HEK293T (cell line): Measurements from ENCODE around the gene DSP.

Experiments used
- ARNT ChIP-seq: fragments of 450-650 bp; IDR thresholded peaks from 2 replicates; pipeline ENCODE4 v1.6.1; 2017; ENCODE audit warnings: mild to moderate bottlenecking
- FOXA1 ChIP-seq: fragments of 450-650 bp; IDR thresholded peaks from 2 replicates; pipeline ENCODE4 v1.6.1; 2016; ENCODE audit warnings: mild to moderate bottlenecking
- FOXK2 ChIP-seq: fragments of 450-650 bp; IDR thresholded peaks from 2 replicates; pipeline ENCODE4 v1.6.1; 2016; ENCODE audit warnings: mild to moderate bottlenecking
- HDGF ChIP-seq: fragments of 450-650 bp; IDR thresholded peaks from 2 replicates; pipeline ENCODE4 v1.6.1; 2017; ENCODE audit warnings: antibody characterized with exemption, borderline replicate concordance
- NFRKB ChIP-seq: fragments of 450-650 bp; IDR thresholded peaks from 2 replicates; pipeline ENCODE4 v1.6.1; 2016; ENCODE audit warnings: mild to moderate bottlenecking, moderate library complexity
- PKNOX1 ChIP-seq: fragments of 450-650 bp; IDR thresholded peaks from 2 replicates; pipeline ENCODE4 v1.6.1; 2016
- SUZ12 ChIP-seq: fragments of 450-650 bp; IDR thresholded peaks from 2 replicates; pipeline ENCODE4 v1.6.1; 2016; ENCODE audit warnings: mild to moderate bottlenecking
- TARDBP ChIP-seq: fragments of 450-650 bp; IDR thresholded peaks from 2 replicates; pipeline ENCODE4 v1.6.1; 2016

GRCh38 chr6:7585287-7585930 lies 43.9 kb downstream of the DSP start:
- no peak for TF ChIP-seq ARNT
- no peak for TF ChIP-seq TARDBP
- no peak for TF ChIP-seq FOXK2
- TF ChIP-seq HDGF = no peak
- no peak for TF ChIP-seq NFRKB
- TF ChIP-seq PKNOX1 = no peak
- TF ChIP-seq FOXA1 = no peak
- TF ChIP-seq SUZ12 = no peak
